Keratinocyte (primary cell): ENCODE results near the gene STRIT1. TPM values are rescaled to one million over a fixed set of nuclear protein-coding genes. Genes with fewer than 3 reads are reported as not detected.

Experiments used
- DNase-seq: peaks from one replicate; pipeline ENCODE4 v3.0.0-alpha.2; 2011; ENCODE audit warnings: low read depth, missing footprints, low spot score
- FAIRE-seq: peaks from 2 replicates; lab custom pipeline; 2011; peaks lifted over from hg19 to GRCh38; lab: Jason Lieb, UNC
- H2AFZ ChIP-seq: 2 replicates; pipeline ENCODE4 v1.6.0; 2012; ENCODE audit warnings: low read length, control low read depth, inconsistent platforms; ENCODE audit not compliant: control insufficient read depth
- H3K27ac ChIP-seq: 2 replicates; pipeline ENCODE4 v1.5.1; 2011; ENCODE audit warnings: low read length; ENCODE audit not compliant: control insufficient read depth, insufficient read depth
- H3K27me3 ChIP-seq: 3 replicates; pipeline ENCODE4 v1.6.0; 2011; ENCODE audit warnings: low read length; ENCODE audit not compliant: control insufficient read depth, insufficient read depth; ENCODE audit errors: extremely low read depth
- H3K36me3 ChIP-seq, 2 experiments: 2 replicates in 1 of 2; 3 replicates in 1 of 2; pipeline ENCODE4 v1.5.1; 2011; ENCODE audit warnings: low read length in 2 of 2, mild to moderate bottlenecking in 1 of 2; ENCODE audit not compliant: control insufficient read depth in 2 of 2, insufficient read depth in 2 of 2; ENCODE audit errors: extremely low read depth in 1 of 2
- H3K4me1 ChIP-seq: 3 replicates; pipeline ENCODE4 v1.5.1; 2011; ENCODE audit warnings: low read length; ENCODE audit not compliant: control insufficient read depth, insufficient read depth; ENCODE audit errors: extremely low read depth
- H3K4me2 ChIP-seq: 3 replicates; pipeline ENCODE4 v1.6.0; 2011; ENCODE audit warnings: low read depth, low read length; ENCODE audit not compliant: control insufficient read depth, insufficient read depth; ENCODE audit errors: extremely low read depth
- H3K4me3 ChIP-seq, 3 experiments: fragments of 200-600 bp in 1 of 3; sonication (generic) in 1 of 3; 2 replicates in 2 of 3; 3 replicates in 1 of 3; pipeline ENCODE4 v1.5.1; 2011 to 2016; ENCODE audit warnings: low read length in 3 of 3, mild to moderate bottlenecking in 3 of 3, control low read depth in 2 of 3, inconsistent platforms in 1 of 3, low read depth in 1 of 3, mixed read lengths in 1 of 3, mixed run types in 1 of 3, moderate library complexity in 1 of 3; ENCODE audit not compliant: control insufficient read depth in 2 of 3, insufficient read depth in 2 of 3; ENCODE audit errors: extremely low read depth in 1 of 3
- H3K79me2 ChIP-seq: 2 replicates; pipeline ENCODE4 v1.6.0; 2012; ENCODE audit warnings: low read length; ENCODE audit not compliant: control insufficient read depth, insufficient read depth
- H3K9ac ChIP-seq: 3 replicates; pipeline ENCODE4 v1.6.0; 2011; ENCODE audit warnings: low read length; ENCODE audit not compliant: control insufficient read depth, insufficient read depth; ENCODE audit errors: extremely low read depth
- H3K9me1 ChIP-seq: 3 replicates; pipeline ENCODE4 v1.6.0; 2011; ENCODE audit warnings: low read length; ENCODE audit not compliant: control insufficient read depth, insufficient read depth; ENCODE audit errors: extremely low read depth
- H3K9me3 ChIP-seq: 2 replicates; pipeline ENCODE4 v1.5.1; 2012; ENCODE audit warnings: low read depth, low read length; ENCODE audit not compliant: control insufficient read depth
- H4K20me1 ChIP-seq: 3 replicates; pipeline ENCODE4 v1.6.0; 2011; ENCODE audit warnings: low read length; ENCODE audit not compliant: control insufficient read depth, insufficient read depth; ENCODE audit errors: extremely low read depth
- EZH2 ChIP-seq: IDR thresholded peaks from one replicate; pipeline ENCODE4 v1.6.1; 2012; ENCODE audit warnings: inconsistent platforms, mild to moderate bottlenecking, low read length, moderate library complexity
- dilution Hi-C: fragments of 300-500 bp; cut with MboI; formaldehyde crosslinking; loops from one replicate; pipeline ENCODE4 v1.7.0; 2020; ENCODE audit warnings: low sequenced_read_pairs; ENCODE audit not compliant: extremely low pct_ligation_motif_present
- polyA plus RNA-seq, 5 experiments: library from polyadenylated mRNA; depleted of rRNA in 3 of 5; stranded (reverse) in 3 of 5; stranded (forward) in 1 of 5; unstranded in 1 of 5; fragments of >200 nt; gene quantifications; 1 replicate in 1 of 5; 2 replicates in 3 of 5; 3 replicates in 1 of 5; pipeline versions ENCODE4 v1.2.1 to v1.2.3, GENCODE V29; 2011 to 2012; ENCODE audit warnings: missing spikeins in 2 of 5, low read depth in 1 of 5, low replicate concordance in 1 of 5
- TF ChIP-seq, protein P1 (sequence below), 3 experiments: IDR thresholded peaks in 1 of 3; conservative IDR thresholded peaks in 1 of 3; optimal IDR thresholded peaks in 1 of 3; 2 replicates in 2 of 3; 3 replicates in 1 of 3; pipeline versions ENCODE3 to v1.5.1; 2011; ENCODE audit warnings: low read length in 3 of 3, mild to moderate bottlenecking in 3 of 3, moderate library complexity in 2 of 3, control low read depth in 1 of 3, inconsistent platforms in 1 of 3; ENCODE audit not compliant: insufficient read depth in 2 of 3; ENCODE audit errors: extremely low read depth in 1 of 3

STRIT1 gene
- polyA plus RNA-seq, 1 donor (not counting 4 experiments of a cell fraction or from before 2014, with no cell fraction given): not detected

DNA sequence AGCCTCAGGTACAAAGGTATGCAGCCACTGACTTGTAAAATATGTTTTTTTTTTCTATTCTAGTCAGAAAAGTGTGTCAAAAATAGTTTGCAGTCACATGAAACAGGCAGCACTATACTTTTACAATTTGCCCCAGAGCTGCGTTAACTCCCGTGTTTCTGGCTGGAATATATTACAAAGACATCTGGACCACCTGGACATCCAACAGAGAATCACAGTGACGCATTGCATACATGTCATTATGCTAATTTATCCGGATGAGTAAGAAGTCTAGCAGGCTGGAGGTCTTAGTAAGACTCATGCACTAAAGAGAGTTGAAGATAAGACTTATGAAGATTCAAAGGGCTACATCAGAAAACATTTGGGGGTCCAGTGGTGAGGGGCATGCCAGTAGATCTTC is 39.2 kb upstream of the STRIT1 start:
- Histone ChIP-seq H3K4me2 (no peak overlapping the region), H3K9me3 (no peaks in the 10 kb centered on the region), H3K9ac (no peak overlapping the region), H3K79me2 (no peaks in the 10 kb centered on the region), H3K9me1 (no peaks in the 10 kb centered on the region), H3K36me3 (no peaks in the 10 kb centered on the region), H2AFZ (no peak overlapping the region), H3K4me1 (no peaks in the 10 kb centered on the region), H3K27ac (no peak overlapping the region), H3K4me3 (no peak overlapping the region), H4K20me1 (no peaks in the 10 kb centered on the region), H3K27me3 (no peaks in the 10 kb centered on the region)
- TF ChIP-seq, protein P1, sequence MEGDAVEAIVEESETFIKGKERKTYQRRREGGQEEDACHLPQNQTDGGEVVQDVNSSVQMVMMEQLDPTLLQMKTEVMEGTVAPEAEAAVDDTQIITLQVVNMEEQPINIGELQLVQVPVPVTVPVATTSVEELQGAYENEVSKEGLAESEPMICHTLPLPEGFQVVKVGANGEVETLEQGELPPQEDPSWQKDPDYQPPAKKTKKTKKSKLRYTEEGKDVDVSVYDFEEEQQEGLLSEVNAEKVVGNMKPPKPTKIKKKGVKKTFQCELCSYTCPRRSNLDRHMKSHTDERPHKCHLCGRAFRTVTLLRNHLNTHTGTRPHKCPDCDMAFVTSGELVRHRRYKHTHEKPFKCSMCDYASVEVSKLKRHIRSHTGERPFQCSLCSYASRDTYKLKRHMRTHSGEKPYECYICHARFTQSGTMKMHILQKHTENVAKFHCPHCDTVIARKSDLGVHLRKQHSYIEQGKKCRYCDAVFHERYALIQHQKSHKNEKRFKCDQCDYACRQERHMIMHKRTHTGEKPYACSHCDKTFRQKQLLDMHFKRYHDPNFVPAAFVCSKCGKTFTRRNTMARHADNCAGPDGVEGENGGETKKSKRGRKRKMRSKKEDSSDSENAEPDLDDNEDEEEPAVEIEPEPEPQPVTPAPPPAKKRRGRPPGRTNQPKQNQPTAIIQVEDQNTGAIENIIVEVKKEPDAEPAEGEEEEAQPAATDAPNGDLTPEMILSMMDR (optimal IDR thresholded peaks at IDR 0.05 in 1 of 3, IDR thresholded peaks at IDR 0.05 in 1 of 3, conservative IDR thresholded peaks at IDR 0.05 in 1 of 3; ENCODE audit: extremely low read depth in 1 of 3, insufficient read depth in 2 of 3, low read length in 3 of 3): no peak
- no peak for TF ChIP-seq EZH2
- DNase-seq: no peak
- dilution Hi-C loops: loop anchor here (25.0 kb wide), 1 partner anchor 545 kb away; no protein-coding TSS in a partner anchor
- no peak for FAIRE-seq

DNA sequence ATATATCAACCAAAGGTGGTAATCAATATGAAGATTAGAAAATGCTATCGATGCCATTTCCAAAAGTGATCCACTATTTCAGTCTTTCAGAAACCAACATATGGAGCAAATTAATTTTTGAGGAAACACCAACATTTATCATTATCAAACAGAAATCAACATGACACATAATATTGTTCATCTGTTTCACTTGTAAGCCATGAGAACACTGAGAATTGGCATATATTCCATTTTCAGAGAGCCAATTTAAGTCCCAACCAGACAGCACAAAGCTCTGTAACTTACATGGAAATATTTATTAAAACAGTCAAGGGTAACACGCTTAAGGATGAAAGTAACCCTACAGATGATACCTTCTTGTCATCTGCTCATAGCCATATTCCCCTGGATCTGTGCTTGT is 37.6 kb upstream of the STRIT1 start:
- dilution Hi-C loops: loop anchor here (25.0 kb wide), 1 partner anchor 544 kb away; no protein-coding TSS in a partner anchor
- FAIRE-seq (no peak), DNase-seq (no peak)
- Histone ChIP-seq H3K36me3 (no peaks in the 10 kb centered on the region), H3K79me2 (no peaks in the 10 kb centered on the region), H3K4me1 (no peaks in the 10 kb centered on the region), H3K9me1 (no peaks in the 10 kb centered on the region), H3K9ac (no peak overlapping the region), H3K9me3 (no peaks in the 10 kb centered on the region), H3K4me2 (no peak overlapping the region), H3K27me3 (no peaks in the 10 kb centered on the region), H2AFZ (no peak overlapping the region), H3K4me3 (no peak overlapping the region), H4K20me1 (no peaks in the 10 kb centered on the region), H3K27ac (no peak overlapping the region)
- no peak for TF ChIP-seq EZH2
- TF ChIP-seq, protein P1 (optimal IDR thresholded peaks at IDR 0.05 in 1 of 3, IDR thresholded peaks at IDR 0.05 in 1 of 3, conservative IDR thresholded peaks at IDR 0.05 in 1 of 3; ENCODE audit: extremely low read depth in 1 of 3, insufficient read depth in 2 of 3, low read length in 3 of 3): no peak
